NCI-H524 treated with DMSO at 0.1 percent for 48 hours (cell line): ENCODE data around the gene URB2.
"Not testable (repeated sequence)": the region's sequence is repeated elsewhere in the genome, so short reads cannot be mapped to it uniquely, and the experiment has no call there.

Experiments used
- DNase-seq: peaks from one replicate; lab custom pipeline; 2025; lab: John Stamatoyannopoulos, UW

The URB2 gene

DNA sequence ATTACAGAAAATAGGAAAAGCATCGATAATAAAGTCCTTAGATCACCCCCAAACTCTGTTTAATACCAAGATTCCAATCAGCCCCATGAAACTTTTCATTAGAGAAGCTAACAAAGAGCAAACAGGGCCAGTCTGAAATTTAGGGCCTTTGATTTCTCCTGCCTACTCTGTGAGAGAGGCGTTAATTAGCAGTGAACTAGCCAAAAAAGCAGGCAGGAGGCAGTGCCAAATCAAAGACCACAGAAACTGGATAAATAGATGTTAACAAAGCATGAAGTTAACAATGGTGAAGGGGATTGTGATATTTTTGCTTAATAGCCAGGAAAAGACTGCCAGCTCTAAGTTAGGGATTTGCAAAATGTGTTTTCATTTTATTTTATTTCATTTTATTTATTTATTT is 11.3 kb upstream of the URB2 start:
- no peak for DNase-seq

DNA sequence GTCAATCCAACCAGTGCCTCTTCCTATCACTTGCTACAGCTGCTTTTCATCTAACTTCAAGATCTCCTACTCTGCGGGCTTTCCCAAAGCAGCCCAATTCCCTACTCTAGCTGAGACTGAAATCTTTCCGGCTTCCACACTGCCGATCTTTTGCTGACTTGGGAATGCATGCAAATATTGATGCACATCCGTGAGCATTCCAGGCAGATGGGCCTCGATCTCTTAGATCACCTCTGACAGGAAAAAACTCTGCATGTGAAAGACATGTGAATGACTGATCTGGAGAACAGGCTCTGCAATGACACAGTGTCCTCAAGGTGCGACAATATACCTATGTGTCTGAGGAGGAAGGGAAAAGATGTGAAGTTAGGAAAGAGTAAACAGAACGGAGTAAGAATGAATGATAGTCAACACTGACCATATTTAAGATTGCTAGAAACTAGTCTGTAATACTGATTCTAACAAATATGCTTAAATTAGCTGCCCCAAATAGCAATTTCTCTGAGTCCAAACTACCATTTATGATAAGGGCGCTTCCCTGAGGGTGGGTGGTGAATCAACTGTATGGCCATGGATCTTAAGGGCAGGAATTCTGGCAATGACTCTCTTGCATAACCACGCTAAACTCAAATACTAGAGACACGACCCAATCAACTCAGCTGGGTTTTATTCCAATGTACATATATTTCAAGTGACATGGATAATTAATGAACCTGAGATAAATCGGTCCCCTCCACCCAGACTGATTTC is 8.5 kb upstream of the URB2 start:
- DNase-seq = no peak

DNA sequence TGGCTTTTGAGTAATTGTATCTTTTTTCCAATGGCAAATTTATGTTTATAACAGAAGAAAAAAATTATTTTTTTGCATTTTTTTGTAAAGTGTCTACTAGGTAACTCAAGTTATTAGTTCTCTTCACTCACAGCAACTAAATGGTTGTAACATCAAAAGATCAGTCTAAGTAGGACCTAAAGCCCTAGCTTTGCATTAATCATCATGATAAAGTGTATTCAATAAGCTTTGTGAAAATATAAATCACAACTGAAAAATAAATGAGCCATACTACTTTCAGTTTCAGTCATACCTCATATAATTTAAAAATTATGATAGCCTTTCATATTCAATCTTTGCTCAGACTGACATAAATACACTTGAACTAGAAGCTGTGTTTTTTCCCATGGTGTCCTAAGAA is 7.0 kb upstream of the URB2 start:
- no peak for DNase-seq

DNA sequence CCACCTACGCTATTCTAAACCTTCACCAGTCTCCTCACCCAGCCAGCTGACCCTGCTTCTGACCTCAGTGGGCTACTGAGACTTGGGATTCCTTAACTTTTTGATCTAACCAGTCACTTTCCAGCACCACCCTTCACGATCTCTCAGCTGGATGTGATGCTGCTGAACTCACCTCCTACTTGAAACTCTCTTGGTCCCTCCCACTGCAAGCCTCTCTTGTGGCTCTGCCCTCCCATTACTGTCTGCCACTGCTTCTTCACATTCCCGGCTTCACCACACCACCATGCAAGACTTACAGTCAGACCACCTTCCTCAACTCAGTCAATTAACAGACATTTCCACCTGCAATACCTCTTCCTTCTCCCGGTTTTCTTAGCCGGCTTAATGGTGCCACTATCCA is 6.4 kb upstream of the URB2 start:
- no peak for DNase-seq

DNA sequence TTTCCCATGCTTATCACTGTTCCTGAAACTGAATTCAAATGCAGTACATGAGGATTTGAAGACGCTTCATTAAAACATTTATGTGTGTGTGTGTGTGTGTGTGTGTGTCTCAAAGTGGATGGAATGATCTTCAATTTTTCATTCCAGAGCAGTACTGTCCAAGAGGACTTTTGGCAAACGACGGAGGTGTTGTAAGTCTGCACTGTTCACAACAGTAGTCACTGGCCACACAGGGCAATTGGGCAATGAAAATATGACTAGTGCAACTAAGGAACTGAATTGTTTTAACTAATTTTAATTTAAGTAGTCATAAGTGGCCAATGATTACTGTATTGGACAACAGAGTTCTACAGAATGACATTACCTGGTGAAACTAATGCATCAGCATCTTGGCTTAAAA is 5.2 kb upstream of the URB2 start:
- DNase-seq = no peak

DNA sequence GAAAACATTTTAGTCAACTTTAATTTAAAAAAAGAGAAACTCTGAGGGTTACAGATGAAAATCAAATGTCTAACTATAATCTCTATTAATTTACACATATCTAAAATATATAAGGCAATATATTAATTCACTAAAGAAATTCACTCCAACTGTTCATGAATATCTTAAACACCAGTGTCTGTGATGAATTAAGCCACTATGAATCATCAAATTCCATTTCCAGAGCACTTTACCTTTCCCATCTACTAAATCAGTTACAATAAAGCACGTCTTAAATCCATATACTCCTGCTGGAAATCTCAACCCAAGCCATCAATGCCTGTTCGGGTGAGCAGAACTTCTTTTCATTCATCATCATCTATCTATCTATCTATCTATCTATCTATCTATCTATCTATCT is 4.4 kb upstream of the URB2 start:
- DNase-seq = no peak

DNA sequence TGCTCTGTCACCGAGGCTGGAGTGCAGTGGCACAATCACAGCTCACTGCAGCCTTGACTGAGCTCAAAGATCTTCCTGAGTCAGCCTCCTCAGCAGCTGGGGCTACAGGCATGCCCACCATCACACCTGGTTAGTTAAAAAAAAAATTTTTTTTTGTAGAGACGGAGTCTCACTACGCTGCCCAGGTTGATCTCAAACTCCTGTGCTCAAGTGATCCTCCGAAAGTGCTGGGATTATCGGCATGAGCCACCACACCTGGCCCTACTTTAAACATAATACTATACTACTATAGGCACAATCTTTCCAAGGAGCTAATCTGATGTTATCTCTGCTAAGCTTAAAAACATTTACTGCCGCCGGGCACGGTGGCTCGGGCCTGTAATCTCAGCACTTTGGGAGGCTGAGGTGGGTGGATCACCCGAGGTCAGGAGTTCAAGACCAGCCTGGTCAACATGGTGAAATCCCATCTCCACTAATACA is 3.4 kb upstream of the URB2 start:
- not testable (repeated sequence) for DNase-seq

DNA sequence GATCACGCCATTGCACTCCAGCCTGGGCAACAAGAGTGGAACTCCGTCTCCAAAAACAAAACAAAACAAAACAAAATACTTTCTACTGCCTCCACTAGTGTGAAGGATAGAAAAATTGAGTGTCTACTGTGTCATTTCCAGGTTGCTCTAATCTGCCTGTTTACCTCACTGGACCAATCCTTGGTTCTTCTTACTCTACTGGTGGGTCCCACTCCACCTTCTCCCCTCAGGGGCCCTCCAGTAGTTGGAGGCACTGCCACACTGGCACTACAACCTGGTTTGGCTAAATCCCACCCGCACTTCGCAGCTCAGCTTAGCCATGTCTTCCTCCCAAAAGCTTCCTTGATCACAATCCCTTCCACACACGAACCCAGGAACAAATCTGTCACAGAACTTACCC is 2.8 kb upstream of the URB2 start:
- no peak for DNase-seq

DNA sequence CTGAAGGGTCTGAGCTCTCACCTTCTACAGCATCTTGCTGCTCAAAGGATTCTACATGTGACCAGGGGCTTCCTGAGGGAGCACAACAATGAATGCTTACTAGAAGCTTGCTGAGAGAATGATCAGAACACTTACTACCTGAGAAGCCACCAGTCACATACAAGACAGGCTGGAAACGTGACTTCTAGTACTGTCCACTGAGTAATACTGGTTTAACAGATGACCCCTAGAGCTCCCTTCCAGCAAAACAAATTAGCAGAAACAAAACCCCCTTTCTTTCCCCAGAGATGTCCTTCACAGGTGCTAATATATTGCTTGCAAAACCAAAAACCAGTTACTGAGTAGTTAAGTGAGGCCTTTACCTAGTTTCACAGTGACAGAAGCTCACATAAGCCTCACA is 2.2 kb upstream of the URB2 start:
- DNase-seq = no peak

DNA sequence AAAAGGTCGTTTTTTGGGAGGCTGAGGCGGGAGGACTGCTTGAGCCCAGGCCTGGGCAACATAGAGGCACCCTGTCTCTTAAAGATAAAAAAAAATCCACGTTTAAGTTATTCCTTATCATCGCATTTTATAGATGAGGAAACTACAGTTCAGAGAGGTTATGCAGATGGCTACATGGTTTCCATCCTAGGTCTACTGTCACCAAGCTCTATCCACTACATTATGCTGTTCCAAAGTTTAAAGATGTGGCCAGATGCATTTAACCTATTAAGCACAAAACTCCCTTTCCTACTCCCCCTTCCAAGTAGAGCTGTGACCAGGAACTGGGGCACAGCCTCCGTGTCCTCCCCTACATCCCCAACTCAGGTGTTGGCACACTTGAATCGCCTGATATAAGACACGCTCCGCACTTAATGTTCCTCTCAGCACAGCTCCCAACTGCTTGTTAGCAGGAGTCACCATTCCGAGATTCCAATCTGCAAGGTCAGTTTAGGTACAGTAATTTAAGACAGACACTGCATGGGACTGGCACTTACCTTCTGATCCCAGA is 1.5 kb upstream of the URB2 start:
- DNase-seq = no peak

DNA sequence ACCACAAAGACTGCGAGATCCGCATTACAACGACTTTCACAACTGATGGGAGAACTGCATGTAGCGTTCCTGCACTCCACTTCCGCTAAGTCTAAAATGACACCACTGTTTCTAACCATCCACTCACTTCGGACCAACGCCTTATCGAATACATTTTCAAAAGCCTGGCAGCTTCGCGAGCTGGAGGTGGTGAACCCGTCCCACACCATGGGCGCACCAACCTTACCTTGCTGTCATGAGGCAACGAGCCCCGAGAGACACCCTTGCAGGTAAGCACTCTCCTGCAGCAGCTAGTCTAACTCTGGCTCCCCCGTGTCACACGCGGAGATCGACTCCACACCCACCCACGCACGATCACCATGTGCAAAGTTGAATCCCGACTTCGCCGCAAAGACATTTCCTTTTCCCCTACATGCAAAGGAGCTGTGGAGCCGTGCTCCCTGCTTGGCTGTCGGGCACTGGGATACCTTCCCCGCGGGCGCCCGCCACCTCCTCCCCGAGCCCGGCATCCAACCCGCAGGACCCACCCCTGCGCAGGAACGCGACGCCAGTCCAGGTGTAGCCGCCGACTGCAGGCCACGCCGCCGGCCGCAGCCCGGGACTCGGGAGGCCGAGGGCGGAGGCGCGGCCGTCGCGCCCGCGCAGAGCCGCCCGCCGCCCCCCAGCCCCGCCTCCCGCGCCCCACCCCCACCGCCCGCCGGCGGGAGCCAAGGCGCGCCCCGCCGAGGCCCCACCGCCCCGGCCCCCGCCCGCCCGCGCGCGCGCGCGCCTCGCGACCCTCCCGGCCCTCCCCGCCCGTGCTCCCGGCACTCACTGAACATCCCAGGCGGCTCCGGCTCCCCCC is 754 bp upstream of the URB2 start:
- DNase-seq = no peak

DNA sequence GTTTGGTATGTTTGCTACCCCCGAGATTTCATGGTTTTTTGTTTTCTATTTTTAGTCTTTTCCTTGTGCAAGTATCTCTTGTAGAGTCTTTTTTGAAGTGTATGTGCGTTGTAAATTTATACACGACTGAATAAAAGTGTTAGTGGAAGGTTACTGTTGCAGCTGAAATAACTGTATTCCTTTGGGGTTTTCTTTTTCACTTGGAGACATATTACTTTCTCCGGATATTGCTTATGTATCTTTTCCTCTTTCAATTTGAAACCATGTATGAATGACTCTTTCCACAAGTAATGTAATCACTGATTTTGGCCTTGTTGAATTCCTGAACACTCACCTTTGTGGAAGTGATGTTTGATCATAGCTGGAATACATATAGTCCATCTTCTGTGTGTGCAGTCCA is 956 bp downstream of the URB2 start:
- DNase-seq = no peak

DNA sequence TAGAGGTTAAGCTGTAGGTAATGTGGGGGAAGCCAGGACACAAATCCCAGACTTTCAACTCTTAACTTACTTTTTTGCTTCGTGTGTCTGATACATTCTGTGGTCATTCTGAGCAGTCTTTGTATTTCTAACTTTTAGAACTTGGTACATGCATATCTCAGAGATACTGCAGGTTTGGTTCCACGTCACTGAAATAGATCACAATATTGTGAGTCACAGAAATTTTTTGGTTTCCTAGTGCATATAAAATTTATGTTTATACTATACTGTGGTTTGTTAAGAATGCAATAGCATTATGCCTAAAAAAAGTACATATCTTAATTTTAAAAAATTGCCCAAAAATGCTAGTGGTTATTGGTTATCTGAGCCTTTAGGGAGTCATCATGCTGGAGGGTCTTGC is 3.2 kb downstream of the URB2 start:
- no peak for DNase-seq

DNA sequence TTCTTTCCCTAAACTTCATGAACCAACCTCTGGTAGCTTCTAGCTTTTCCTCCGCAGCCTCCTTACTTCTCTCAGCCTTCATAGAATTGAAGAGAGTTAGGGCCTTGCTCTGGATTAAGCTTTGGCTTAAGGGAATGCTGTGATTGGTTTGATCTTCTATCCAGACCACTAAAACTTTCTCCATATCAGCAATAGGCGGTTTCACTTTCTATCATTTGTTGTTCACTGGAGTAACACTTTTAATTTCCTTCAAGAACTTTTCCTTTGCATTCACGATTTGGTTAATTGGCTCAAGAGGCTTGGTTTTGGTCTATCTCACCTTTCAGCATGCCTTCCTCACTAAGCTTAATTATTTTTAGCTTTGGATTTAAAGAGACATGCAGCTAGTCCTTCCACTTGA is 5.1 kb downstream of the URB2 start:
- no peak for DNase-seq

DNA sequence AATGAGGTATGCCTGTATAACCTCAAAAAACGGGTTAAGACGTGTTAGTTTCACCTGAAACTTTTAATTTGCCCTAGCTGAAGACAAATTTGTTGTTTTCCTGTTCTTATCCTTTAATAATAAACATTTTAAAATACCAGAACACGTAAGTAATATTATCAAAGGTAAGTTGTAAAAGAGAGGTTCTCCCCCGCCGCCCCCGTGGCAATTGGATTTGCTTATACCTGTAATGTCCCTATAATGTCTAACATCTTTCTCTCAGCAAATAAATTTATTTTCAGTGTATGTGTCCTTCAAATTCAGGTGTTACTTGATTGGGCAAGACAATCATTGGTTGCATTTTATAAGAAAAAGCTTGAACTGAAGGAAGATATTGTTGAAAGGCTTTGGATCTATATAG is 5.9 kb downstream of the URB2 start:
- no peak for DNase-seq

DNA sequence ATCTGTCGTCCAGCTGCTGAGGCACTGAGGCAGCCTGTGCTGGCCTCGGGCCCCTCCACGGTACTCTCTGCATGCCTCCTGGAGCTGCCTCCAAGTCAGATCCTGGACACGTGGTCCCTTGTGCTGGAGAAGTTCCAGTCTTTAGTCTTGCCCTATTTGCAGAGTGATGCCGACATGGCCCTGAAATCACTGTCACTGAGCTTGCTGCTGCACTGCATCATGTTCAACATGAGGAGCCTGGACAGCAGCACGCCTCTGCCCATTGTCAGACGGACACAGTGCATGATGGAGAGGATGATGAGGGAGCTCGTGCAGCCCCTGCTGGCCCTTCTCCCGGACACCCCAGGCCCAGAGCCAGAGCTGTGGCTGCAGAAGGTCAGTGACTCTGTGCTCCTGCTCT is 10.0 kb downstream of the URB2 start:
- no peak for DNase-seq

DNA sequence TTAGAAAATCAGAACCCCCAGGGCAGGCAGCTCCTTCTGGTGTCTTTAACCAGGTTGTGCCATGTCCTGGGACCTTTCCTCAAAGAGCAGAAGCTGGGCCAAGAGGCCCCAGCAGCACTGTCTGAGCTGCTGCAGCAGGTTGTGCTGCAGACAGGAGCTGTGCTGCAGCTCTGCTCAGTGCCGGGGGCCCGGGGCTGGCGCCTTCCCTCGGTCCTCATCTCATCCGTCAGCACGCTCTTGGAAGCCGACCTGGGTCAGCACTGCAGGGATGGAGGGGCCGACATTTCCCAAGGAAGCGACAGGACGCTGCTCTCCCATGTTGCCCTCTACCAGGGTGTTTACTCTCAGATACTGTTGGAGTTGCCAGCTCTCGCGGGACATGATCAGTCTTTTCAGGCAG is 11.7 kb downstream of the URB2 start:
- DNase-seq = no peak

DNA sequence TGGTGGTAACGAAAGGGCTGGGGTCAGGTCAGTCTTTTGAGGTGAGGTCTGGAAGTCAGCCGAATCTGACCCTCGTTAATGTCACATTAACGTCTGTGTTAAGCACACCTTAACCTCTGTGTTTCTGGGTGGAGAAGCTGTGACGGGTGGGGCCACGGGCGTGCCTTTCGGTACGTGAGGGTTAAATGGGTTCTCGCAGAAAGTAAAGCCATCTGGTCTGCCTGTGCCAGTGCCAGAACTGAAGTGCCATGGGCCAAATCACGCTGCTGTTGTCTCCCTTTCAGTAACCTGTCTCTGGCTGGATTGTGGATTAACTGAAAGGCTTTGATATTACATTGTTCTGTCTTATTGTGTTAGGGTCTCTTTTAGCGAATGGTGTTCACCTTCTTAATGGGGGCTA is 14.4 kb downstream of the URB2 start:
- DNase-seq = no peak

DNA sequence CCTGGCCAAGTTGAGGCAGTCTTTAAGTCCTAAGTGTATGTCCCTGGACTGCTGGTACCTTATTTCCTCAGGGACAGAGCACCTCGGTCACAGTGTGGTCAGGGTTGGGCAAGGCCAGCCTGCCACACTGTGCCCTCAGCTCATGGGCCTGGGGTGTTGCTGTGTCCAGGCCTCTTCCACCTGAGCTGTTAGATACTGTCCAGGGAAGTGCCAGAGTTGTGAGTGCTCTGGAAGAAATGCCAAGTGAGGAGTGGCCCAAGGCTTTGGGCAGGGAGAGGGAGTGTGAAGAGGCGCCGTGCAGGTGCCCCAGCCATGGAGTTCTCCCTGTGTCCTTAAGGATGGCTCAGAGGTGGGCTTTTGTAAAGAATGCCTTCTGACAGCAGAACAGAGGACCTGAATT is 15.3 kb downstream of the URB2 start:
- no peak for DNase-seq

DNA sequence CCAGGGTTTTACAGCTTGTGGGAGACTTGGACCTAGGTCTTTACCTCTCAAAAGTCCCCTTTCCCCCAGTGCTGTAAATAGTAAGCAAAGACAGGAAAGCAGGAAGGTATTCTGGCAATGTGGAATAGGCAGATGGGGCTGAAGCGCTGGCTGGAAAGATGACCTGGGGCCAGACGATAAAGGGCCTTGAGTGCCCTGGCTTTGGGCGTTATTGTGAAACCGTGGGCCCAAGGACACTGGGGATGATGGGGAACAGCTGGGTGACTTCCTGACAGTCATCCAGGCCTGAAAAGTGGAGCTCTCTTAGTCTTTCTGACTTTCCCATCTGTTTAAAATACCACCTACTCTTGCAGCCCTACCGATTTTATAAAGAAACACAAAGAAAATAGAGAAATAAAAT is 16.3 kb downstream of the URB2 start:
- no peak for DNase-seq

DNA sequence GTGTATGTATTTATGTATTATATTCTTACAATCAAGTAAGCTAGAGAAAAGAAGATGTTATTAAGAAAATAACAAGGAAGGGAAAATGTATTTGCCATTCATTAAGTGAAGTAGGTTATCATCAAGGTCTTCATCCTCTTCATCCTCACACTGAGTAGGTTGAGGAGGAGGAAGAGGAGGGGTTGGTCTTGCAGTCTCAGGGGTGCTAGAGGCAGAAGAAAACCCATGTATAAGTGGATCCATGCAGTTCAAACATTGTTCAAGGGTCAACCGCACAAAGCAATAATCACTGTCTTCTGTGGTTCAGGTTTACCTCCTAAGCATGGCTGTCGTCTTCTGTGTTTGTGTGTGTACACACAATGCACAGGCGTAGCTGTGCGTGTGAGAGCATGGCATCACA is 16.9 kb downstream of the URB2 start:
- no peak for DNase-seq

DNA sequence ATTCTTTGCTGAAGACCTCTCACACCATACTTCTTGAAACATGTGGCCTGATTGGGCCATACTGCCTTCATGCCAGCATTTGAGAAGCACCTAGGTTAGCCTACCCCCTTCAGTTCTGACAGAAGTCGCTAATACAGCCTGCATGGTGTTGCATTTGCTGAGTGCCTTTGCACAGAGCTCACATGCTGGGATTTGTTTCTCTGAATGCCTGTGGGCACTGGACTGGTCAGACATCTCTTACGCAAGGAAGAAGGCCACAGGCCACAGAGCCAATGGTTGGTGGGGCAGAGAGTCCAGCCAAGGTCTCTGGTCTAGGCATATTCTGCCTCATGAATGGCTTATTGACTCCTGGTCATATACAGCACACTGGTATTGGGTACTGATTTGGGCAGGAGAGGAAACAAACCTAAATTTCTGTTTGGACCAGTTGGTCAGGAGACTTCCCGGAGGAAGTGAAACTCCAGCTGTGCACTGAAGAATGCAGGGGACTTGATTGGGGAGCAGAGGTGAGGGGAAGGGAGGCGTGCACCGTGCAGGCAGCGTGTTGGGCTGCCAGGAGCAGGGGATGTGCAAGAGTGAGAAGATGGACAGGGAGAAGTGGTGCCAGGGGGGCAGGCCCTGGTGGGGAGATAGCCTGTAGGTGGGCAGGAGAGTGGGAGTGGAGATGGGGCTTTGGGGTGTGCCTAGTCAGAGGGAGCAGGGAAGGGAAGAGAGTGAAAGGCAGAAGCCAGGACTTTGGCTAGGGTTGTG is 18.1 kb downstream of the URB2 start:
- no peak for DNase-seq
